A204.1 (cell line): ENCODE measurements around the gene POU4F1.

Experiments
- FAIRE-seq: peaks from 2 replicates; lab custom pipeline; 2012; peaks lifted over from hg19 to GRCh38; lab: Jason Lieb, UNC

Gene POU4F1

DNA sequence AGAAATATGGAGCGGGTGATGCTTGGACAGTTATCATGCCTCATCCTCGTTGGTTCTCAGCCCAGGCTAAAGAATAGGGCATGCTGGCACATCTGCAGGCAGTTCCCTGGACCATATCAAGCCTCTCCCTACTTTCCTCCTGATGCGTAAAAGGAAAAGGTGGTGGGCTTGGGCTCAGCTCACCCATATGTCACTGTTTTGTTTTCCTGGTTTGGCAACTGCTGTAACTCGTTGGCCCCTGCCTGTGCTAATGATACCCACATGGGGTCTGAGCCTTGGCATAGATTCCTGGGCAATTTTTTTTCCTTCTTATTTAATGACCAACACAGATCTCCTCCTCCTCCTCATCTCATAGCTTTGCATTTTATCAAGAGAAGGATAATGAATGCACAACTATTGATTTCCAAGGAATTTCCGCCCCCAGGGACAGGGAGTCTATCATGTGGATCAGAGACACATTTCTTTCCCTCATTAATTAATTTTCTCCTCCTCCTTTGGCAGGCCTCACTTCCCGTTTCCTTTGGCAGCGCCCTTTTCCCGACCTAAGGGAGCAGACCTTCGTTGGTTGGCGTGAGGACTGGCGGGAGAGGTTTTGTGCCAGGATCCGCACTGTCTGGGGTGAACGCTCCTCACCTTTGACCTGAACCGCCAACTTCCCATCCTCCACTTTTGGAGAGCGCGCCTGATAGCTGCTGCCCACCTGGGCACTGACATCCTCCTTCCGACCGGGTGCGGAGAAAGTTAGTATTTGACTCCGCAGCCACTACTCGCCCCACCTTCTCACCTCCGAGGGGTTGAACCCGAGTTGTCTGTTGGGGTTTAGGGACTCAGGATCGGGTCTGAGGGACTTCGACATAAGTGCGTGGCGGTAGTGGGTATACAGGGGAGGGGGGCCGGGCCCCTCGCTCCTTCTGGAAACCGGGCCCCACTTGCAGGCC, 3.4 kb upstream of the POU4F1 start:
- FAIRE-seq: no peak

DNA sequence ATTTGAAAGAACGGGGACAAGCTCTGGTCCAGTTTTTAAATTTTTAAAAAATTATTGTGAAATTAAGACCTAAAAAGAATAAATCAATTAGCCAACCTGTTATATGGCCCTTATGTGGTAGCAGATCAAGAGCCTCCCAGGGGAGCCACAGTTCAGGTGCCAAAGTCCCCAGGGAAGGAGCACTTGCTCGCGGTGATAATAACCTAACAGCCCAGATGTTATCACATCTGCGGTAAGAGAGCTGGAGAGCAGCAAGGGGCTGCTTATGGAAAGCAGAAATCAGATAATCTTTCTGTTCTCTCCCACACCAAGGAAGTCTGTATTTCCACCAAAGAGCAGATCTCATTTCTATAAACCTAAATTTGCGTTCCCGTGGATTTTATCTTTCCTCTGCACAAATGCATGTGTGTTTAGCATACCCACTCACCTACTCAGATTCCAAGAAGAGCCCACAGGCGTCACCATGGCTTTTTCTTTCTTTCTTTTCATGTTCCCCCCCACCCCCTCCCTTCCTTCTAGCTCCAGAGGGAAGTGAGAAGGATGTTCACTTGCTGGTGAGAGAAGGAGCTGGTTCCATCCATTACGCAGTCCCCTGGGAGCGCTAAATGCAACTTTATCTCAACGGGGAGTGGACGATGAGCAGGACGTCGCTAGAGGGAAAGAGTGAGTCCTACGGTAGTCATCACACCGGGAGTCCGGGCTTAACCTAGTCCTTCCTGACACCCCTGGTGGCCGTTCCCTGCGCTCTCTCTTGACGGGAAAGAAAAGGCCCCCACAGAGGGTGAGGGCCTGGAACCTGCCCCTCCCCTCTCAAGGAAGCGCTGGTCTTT, 1.6 kb upstream of the POU4F1 start:
- FAIRE-seq: no peak

DNA sequence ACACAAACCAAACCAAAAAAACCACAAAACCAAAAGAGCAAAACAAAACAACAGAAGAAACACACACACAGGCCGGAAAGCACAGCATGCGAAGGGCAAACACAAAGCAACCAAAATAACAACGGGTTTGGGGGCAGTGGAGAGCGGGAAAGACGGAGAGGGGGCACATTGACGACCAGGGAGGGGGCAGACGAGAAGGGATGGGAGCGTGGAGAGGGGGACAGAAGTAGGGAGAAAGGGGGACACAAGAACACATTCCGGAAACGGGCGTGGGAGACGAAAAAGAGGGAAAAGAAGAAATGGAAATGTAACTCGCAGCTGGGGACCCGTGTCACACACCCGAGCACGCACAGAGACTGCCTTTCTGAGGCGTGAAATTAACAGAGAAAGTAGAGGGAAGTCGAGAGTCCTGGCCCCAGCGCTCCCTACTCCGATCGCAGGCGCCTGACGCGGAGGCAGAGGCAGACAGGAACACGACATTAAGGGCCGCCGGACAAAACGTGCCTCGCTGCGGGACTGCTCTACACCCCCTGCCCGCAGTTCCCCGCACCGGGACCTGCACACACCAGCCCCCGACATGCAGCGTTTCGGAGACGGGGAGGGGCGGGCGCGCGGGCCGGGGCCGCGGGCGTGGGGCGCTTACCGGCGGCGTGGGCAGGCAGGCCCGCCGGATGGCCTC, 652 bp downstream of the POU4F1 start:
- FAIRE-seq: no peak

DNA sequence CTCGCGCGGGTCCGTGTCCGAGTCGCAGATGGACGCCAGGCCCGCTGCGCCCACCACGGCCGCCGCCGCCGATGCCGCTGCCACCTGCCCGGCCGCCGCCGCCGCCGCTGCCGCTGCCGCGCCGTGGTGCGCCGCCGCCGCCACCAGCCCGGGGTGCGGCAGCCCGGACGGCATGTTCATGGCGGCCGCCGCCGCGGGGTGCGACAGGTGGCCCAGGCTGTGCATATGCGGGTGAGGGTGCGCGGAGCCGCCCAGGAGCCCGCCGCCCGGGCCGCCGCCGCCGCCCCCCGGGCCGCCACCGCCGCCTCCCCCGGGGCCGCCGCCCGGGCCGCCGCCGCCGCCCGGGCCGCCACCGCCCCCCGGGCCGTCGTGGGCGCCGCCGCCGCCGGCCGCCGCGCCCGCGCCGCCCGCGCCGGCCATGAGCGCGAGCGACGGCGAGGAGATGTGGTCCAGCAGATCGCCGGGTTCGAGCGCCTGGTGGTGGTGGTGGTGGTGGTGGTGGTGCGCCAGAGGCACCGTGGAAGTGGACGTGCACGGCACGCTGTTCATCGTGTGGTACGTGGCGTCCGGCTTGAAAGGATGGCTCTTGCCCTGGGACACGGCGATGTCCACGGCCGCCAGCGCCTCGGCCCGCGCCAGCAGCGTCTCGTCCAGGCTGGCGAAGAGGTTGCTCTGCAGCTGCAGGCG, 1.3 kb downstream of the POU4F1 start:
- no peak for FAIRE-seq

DNA sequence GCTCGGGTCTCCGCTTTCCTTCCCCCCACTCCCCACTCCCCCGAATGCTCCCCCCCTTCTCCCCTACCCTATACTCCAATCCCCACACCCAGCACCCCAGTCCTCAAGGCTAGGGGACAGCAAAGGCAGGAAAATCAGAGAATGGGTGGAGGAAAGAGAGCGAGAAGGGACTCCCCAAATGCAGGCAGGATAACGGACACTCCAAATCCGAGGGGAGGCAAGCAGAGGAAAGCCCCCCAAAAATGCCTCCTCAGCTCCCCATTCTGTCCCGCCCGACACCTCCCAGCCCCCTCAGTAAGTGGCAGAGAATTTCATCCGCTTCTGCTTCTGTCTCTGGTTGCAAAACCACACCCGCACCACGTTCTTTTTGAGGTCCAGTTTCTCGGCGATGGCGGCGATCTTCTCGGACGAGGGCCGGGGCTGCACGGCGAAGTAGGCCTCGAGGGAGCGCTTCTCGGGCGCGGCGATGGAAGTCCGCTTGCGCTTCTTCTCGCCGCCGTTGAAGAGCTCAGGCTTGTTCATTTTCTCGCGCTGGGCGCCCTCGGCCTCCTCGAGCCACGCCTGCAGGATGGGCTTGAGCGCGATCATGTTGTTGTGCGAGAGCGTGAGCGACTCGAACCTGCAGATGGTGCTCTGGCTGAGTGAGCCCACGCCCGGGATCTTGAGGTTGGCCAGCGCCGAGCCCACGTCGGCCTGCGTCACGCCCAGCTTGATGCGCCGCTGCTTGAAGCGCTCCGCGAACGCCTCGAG, 2.1 kb downstream of the POU4F1 start:
- FAIRE-seq: no peak

DNA sequence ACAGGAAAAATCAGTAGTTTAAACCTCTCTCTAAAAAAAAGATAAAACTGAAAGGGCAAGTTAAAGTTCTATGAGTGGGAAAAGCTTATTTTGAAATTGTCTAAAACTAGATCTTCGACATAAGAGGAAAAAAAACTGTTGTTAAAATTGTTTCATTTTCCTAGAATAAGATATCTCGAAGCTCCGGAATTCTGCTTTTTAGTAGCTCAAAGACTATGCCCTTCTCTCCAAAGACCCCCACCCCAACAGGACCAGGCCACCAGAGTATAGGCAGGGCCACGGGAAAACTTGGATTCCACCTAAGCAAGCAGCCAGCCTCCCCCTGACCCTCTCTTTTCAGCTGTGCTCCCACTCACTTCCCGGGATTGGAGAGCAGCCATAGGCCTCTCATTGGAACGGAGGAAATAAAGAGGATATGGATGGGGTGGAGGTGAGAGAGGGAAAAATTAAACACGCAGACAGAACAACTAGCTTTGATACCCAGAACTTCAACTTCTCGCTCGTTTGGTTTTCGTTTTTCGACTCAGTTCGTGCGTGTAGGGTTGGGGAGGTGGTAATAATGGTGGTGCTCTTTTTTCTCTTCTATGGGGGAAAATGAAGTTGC, 3.0 kb downstream of the POU4F1 start:
- no peak for FAIRE-seq

DNA sequence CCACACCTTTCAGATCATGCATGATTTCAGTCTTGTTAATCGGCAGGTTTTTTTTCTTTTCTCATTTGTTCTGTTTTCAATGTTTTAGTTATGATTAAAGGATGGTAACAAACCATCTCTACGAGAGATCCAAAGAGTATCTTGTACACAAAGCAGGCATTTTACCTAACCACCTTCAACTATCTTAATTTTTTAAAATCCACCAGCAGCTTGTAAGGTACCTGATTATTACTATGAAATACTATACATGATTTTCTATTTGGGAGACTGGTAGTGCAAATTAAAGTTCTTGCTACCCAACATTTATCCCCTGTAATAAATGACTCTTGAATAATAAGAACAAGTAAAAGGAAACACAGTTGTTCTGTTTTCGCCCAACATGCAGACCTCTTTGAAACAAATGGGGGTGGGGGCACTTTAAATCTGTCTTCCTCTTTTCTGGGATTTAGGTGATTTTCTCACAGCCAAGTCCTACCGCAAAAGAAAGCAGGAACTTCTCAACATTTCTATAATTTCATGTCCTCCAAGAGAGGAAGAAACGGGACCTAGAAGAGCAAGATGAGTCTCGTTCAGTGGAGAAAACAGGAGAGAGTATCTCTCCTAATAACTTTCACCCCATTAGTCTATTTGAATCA, 3.6 kb downstream of the POU4F1 start:
- no peak for FAIRE-seq

DNA sequence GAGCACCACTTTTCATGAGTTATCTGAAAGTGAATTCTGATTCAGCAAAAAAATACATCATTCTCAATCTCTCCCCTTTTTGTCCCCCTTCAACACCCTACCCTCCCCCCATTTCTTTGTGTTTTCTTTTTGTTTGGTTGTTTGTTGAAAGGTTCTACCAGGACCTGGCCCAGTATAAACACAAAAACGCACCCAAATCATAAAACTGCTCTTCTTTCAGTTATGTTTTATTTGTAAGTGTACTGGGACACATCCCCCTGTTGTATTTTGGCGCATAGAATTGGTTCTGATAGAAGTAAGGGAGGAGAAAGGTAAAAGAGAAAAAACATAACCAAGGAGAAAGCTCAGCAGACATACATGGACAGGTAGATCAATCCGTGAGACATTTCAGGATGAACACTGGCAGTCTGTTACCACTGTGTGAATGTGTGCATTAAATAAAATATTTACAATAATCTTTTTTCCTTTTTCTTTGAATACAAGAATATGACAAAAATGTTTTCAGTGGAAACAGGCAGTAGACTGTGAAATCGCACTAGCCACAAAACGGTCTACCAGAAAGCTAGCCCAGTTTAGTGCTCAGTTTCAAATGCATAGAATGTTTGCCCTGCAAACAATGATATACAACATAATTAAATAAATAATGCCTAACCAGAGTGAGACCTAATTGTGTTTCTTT, 4.2 kb downstream of the POU4F1 start:
- FAIRE-seq: no peak

DNA sequence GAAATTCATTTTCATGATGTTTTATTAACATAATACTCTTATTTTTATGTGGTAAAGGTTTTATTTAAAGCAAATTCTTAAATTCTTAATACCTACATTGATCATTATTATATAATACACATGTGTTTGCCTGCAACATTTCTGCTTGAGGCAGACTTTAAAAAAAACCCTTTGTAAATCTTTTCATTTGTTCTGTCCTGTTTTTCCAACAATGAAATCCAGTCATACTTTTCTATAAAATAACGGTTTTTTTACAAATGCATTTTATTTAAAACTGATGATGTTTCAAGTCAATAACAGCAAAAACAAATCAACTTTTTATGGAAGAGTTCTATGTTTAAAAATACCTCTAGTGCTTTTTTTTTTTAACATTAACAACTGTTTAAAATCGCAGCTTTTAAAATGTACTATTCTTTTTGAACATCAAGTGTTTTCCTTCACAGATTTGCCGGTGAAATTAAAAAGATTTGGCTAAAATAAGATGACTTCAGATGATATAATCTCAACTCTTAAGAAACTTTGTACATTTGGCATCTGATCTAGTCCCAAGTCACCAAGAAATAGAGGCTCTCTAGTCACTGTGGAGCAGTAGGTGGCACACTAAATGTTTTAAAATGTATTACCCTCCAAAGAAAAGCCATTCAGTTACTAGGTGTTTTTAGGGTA, 5.1 kb downstream of the POU4F1 start:
- no peak for FAIRE-seq

DNA sequence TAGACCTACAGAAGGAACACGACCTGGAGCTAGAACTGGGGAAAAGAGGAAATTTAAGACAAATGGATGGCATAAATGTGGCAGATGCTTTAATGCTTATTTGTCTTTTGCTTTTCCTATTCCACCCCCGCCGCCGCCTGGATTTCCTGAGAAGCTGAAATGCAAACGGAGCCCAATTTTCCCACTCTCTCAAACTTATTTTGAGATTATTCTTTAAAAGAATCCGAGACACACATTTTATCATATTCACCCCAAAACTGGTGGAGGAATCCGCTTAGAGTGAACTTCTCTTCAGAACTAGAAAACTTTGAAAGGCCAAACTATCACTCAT, 5.8 kb downstream of the POU4F1 start:
- FAIRE-seq: no peak

DNA sequence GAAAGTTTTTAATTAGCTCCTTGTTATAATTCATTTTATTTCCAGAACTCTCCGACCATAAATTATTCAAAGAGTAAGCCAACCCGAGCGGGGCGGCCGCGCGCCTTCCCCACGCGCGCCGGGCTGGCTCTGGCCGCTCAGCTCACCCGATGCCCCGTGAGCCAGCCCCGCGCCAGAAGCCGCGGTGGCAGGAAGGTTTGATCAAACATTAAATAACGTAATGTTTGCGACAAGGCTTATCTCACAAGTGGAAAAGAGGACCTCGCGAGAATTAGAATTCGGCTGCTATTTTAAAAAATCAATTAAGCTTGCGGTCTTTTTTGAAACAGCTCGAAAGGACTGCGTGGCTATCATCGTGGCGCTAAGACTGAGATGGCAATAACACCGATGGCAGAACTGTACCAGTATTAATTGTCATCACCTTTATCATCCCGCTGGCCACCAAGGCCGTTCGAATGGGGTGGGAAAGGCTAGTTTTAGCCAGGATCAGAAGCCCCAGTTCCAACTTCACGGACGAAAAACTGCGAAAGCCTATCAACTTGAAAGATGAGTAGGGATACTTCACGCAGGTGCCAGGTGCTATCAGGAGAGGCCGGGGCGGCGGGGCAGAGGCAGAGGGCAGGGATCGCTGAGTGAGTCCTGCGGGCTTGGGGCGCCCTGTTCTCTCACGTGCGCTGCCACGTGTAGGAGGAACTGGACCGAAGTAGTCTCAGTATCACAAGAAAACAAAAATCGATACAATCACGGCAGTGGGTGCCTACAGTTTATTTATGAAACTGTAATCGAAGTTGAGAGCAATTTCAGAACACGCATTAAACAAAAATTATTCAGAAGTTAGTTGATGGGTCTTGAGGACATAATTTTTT, 6.4 kb downstream of the POU4F1 start:
- no peak for FAIRE-seq

DNA sequence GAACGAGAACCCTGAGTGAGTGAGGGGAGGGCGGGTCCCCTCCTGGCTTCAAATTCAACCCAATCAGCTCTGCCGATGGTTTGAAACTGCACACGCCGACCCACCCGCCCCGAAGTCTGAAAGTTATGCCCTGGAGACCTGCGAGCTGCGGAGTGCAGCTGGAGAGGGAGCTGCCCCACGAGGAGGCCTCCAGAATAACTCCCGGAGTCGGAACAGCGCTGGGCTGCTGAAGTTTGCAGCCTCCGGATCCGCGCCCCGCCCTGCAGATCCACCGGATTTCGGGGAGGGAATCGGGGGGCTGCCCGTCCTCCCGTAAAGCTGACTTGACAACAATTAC, 7.0 kb downstream of the POU4F1 start:
- no peak for FAIRE-seq

DNA sequence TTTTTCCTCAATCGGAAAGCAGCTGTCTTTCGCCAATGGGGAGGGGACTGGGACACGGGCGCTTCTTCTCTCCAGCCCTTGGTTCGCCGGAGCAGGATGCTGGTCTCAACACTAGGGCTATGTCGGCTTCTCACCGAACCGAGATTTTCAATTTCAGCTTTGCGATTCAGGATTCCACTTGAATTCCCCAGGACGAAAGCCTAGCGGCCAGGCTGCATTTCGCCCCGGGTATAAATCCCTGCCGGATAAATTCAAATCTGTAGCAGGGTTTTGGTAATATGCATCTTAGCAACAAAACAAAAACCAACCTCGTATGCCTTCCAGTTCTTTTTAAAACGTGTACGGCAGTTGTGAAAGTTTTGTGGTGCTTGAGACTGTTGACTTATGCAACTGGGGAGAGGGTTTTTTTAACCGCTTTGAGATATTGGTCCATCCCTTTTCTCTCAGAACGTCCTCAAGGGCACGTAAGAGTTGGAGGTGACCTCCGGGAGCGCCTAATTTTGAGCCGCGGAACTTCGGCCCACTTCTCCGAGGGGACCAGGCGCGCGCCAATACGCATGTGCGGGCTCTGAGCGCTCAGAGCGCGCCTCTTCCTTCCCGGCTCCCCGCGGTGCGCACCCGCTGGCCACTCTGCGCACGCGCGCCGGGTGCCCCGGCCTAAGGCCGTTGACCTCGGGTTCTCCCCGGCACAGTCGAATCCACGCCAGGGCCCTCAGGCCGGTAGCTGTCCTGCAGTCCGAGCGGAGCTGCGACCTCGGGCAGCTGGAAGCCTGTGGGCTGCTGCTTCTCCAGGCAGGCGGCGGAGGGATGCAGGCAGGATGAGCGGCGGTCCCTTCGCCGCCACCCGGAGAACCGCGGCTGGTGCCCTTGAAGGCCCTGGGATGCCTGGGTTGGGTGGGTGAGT, 7.6 kb downstream of the POU4F1 start:
- no peak for FAIRE-seq

DNA sequence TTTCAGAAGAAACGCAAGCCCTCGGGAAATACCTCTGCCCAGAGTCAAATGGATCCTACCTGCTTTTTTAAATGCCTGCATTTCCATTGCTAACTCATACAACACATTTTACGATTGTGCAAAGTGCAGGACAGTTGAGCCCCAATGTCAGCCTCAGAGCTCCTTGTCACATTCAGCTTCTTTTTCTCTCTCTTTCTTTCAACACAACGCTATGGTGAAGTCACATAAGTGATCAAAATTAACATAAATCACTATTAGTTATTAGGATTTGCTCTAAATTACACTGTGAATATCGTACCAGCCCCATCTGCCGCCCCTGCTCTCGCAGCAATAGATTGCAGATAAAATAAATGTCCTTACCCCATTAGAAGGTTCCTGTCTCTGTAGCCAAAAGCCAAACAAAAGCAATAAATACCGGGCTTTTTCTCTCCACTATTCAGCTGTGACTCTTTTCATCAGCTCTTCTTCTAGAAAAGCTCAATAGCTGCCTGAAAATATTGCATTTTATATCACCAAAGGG, 8.8 kb downstream of the POU4F1 start:
- no peak for FAIRE-seq

DNA sequence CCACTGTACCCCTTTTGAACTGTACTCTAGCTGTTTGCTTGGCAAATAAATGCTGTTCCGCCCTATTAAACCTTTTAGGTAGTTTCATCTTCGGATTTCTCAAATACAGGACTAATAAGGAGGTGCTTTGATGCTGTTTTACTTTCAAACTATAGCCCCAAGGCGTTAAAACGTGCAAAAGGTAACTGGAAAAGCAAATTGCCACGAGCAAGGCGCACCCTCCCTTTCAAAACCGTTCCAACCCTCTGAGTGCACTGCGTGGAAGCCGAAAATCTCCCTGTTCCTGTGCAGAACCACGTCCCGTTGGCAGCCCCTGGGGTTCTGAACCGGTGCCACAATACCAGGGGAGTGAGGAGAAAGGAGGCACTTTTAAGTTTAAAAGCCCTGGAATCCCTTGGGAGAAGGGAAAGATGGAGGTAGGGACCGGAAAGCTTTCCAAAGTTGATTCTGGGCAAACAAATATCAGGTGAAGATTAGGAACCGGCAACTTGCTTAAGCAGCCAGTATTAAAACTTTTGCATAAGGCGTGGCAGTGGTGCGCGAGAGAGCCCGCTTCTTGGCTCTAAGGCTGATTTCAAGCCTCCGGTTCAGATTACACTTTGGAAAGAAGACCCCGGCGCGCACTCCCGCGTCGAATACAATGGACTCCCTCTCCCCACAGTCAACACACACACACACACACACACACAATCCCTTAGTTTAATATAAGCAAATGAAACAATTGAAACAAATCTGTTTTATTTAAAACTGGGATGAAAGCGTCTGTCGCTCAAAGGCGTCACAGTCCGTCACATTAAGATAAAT, 9.5 kb downstream of the POU4F1 start:
- no peak for FAIRE-seq

DNA sequence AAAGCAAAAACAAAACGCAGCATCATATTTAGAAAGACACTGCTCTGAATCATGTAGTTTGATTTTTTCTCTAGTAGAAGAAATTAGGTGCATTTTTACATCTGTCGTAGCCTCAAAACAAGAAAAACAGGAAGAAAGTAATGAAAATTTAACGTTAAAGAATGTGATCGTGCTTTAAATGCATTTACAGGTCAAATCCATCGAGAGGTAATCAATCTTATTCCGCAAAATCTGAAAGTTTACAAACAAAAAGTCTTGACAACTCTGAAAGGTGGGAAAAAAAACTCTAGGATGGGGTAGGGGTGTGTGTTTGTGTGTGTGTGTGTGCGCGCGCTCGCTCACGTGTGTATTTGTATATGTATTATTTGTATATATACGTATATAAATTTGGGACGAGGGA, 10.2 kb downstream of the POU4F1 start:
- no peak for FAIRE-seq

DNA sequence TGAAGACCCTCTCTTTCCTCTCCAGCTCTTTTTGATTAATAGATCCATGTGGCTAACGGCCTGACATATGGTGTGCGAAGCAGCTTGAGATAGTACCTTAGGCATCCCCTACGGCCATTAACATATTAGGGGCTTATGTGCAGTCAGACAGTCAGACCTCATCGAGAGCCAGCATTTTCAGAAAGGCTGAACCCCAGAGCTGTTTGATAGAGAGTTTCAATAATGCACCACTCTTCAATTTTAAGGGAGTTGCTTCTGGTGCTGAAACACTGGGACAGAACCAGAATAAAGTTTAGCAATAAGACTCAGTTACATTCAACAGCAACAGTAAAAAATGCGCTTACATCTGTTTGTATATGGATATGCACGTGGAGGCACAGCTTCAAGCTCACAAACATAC, 10.8 kb downstream of the POU4F1 start:
- FAIRE-seq: no peak
